Colonic mucosa (tissue), 4 donors: ENCODE results near the gene FAM107B. TPM values are rescaled to one million over a fixed set of nuclear protein-coding genes. Genes with fewer than 3 reads are reported as not detected.

Experiments
- DNase-seq: peaks from one replicate; pipeline ENCODE4 v3.0.0-alpha.2; 2020
- H3K27ac ChIP-seq: fragments of 200-600 bp; one replicate; pipeline ENCODE4 v1.8.0; 2021
- H3K27me3 ChIP-seq: fragments of 200-600 bp; one replicate; pipeline ENCODE4 v1.8.0; 2021
- H3K36me3 ChIP-seq: fragments of 200-600 bp; one replicate; pipeline ENCODE4 v1.8.0; 2021
- H3K4me1 ChIP-seq: fragments of 200-600 bp; one replicate; pipeline ENCODE4 v1.8.0; 2021; ENCODE audit warnings: mild to moderate bottlenecking
- H3K4me3 ChIP-seq: fragments of 200-600 bp; one replicate; pipeline ENCODE4 v1.8.0; 2021
- H3K9ac ChIP-seq, 2 donors: one replicate each; pipeline ENCODE4 v1.7.0; 2013; ENCODE audit warnings: control low read depth in 2 of 2, low read depth in 2 of 2, low read length in 2 of 2
- H3K9me3 ChIP-seq: fragments of 200-600 bp; one replicate; pipeline ENCODE4 v1.8.0; 2021
- CTCF ChIP-seq: fragments of 200-600 bp; IDR thresholded peaks from one replicate; pipeline ENCODE4 v1.8.0; 2022; ENCODE audit warnings: antibody characterized with exemption, mild to moderate bottlenecking
- intact Hi-C: fragments of 100-400 bp; cut with DNase I; formaldehyde crosslinking; loops from one replicate; pipeline ENCODE4 v1.14.1; 2022
- total RNA-seq, 2 donors: library from RNA; stranded (reverse); fragmentation: NEBNext Ultra II Directional in 1 of 2; extraction: Animal tissue kit (Norgen Biotek cat#: 25700) in 1 of 2; gene quantifications; one replicate each; pipeline ENCODE4 v1.2.1, GENCODE V29; 2021
- donor health status: healthy.
- donor health status: DM: no; HTN: no; CAD: no.
- donor health status: DM: no; HTN: no; CAD: no.

Gene FAM107B
- total RNA-seq, 2 donors from 2014 or later: 36.3 to 71.5 TPM

DNA sequence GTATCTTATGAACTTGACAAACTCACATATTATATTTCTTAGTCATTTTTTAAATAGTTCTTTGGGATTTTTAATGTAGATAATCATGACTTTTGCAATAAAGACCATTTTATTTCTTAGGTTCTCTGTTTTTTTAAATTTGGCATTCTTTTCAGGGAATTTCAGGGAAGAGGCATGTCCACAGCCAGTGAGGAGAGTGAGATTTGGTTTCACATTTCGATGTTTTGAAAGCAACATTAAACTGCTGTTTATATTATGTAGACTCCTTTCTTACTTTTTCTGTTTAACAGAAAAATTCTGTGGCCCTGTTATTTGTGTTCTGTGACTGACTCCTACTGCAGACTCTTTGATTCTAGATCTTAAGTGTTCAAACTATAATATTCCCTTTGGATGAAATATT is 153.7 kb downstream of the FAM107B start:
- Histone ChIP-seq H3K9ac (no peak overlapping the region), H3K36me3 (no peaks in the 10 kb centered on the region), H3K4me1 (no peaks in the 10 kb centered on the region), H3K27ac (no peak overlapping the region), H3K27me3 (no peaks in the 10 kb centered on the region), H3K4me3 (no peak overlapping the region), H3K9me3 (no peaks in the 10 kb centered on the region)
- no peak for DNase-seq
- intact Hi-C loops: no loop called here
- TF ChIP-seq CTCF: no peak

DNA sequence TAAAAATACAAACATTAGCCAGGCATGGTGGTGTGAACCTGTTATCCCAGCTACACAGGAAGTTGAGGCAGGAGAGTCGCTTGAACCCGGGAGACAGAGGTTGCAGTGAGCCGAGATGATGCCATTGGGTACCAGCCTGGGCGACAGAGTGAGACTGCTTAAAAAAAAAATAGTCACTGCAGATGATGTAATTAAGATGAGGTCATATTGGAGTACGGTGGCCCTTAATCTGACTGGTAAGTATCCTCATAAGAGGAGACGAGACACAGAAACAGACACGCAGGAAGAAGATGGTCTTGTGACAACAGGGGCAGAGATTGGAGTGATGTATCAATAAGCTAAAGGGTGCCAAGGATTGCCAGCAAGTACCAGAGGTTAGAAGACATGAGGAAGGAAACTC is 156.0 kb downstream of the FAM107B start:
- Histone ChIP-seq H3K4me3 (no peak overlapping the region), H3K27ac (no peak overlapping the region), H3K4me1 (no peaks in the 10 kb centered on the region), H3K9me3 (no peaks in the 10 kb centered on the region), H3K27me3 (no peaks in the 10 kb centered on the region), H3K9ac (no peak overlapping the region), H3K36me3 (no peaks in the 10 kb centered on the region)
- no peak for TF ChIP-seq CTCF
- no peak for DNase-seq
- intact Hi-C loops: no loop called here

DNA sequence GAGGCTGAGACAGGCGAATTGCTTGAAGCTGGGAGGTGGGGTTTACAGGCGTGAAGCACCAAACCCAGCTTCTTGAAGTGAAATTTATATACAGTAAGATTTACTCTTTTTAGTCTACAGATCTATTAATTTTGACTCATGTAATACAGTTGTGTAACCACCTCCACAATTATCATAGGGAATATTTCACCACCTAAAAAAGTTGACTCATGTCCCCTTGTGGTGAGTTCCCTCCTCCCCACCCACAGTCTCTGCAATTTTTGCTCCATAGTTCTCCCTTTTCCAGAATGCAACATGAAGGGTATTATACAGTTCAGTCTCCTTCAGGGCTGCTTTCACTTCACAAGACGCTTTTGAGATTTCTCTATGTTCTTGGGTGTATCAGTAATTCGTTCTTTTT is 156.8 kb downstream of the FAM107B start:
- intact Hi-C loops: no loop called here
- Histone ChIP-seq H3K27me3 (no peaks in the 10 kb centered on the region), H3K9ac (no peak overlapping the region), H3K4me3 (no peak overlapping the region), H3K9me3 (no peaks in the 10 kb centered on the region), H3K4me1 (no peaks in the 10 kb centered on the region), H3K36me3 (no peaks in the 10 kb centered on the region), H3K27ac (no peak overlapping the region)
- TF ChIP-seq CTCF: no peak
- DNase-seq: no peak

GRCh38 chr10:14616955-14617730 is 157.6 kb downstream of the FAM107B start:
- Histone ChIP-seq H3K27ac (no peak overlapping the region), H3K36me3 (no peaks in the 10 kb centered on the region), H3K27me3 (no peaks in the 10 kb centered on the region), H3K4me1 (no peaks in the 10 kb centered on the region), H3K4me3 (no peak overlapping the region), H3K9ac (no peak overlapping the region), H3K9me3 (no peaks in the 10 kb centered on the region)
- no peak for TF ChIP-seq CTCF
- DNase-seq: no peak
- intact Hi-C loops: no loop called here

DNA sequence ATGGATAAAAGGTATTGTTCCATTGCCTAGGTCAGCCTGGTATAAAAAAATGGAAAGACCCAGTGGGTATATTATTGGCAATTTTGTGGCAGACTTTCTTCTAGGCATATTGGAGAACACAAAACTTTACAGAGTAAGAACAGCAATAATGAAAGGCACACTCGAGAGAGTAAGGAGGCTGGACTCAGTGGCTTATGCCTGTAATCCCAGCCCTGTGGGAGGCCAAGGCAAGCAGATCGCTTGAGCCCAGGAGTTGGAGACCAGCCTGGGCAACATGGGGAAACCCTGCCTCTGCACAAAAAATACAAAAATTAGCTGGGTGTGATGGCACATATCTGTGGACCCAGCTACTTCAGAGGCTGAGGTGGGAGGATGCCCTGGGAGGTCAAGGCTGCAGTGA is 158.2 kb downstream of the FAM107B start:
- no peak overlapping the region for H3K4me3 ChIP-seq
- H3K36me3 ChIP-seq: no peaks in the 10 kb centered on the region
- intact Hi-C loops: no loop called here
- no peak overlapping the region for H3K9ac ChIP-seq
- no peak overlapping the region for H3K27ac ChIP-seq
- no peak for DNase-seq
- H3K4me1 ChIP-seq: no peaks in the 10 kb centered on the region
- no peaks in the 10 kb centered on the region for H3K27me3 ChIP-seq
- H3K9me3 ChIP-seq: no peaks in the 10 kb centered on the region
- no peak for TF ChIP-seq CTCF
